OCI-LY1 (cell line): Measurements from ENCODE around the gene DNAI4.

Experiments
- H2AFZ ChIP-seq: fragments of 200-600 bp; sonication (generic), shearing (Covaris generic); 2 replicates; pipeline ENCODE4 v1.6.0; 2014; ENCODE audit warnings: antibody characterized with exemption, mild to moderate bottlenecking, low read length
- H3F3A ChIP-seq: fragments of 200-600 bp; sonication (generic), shearing (Covaris generic); 2 replicates; pipeline ENCODE4 v1.6.0; 2014; ENCODE audit warnings: mild to moderate bottlenecking, antibody characterized with exemption, low read length, moderate library complexity; ENCODE audit not compliant: insufficient read depth
- H3K27ac ChIP-seq: fragments of 200-600 bp; sonication (generic); 2 replicates; pipeline ENCODE4 v1.5.1; 2014; ENCODE audit warnings: low read length, mixed run types, mild to moderate bottlenecking, low read depth; ENCODE audit not compliant: poor library complexity, severe bottlenecking
- H3K27me3 ChIP-seq: fragments of 200-600 bp; sonication (generic); 2 replicates; pipeline ENCODE4 v1.6.0; 2014; ENCODE audit warnings: antibody characterized with exemption, mild to moderate bottlenecking, low read length, moderate library complexity; ENCODE audit not compliant: insufficient read depth
- H3K36me3 ChIP-seq: fragments of 200-600 bp; sonication (generic); 2 replicates; pipeline ENCODE4 v1.6.1; 2014; ENCODE audit warnings: mild to moderate bottlenecking, antibody characterized with exemption, low read length, moderate library complexity, mixed read lengths; ENCODE audit not compliant: insufficient read depth
- H3K4me1 ChIP-seq: fragments of 200-600 bp; sonication (generic); 2 replicates; pipeline ENCODE4 v1.5.1; 2014; ENCODE audit warnings: mild to moderate bottlenecking, low read length, moderate library complexity; ENCODE audit not compliant: insufficient read depth, severe bottlenecking
- H3K4me2 ChIP-seq: fragments of 200-600 bp; sonication (generic), shearing (Covaris generic); 2 replicates; pipeline ENCODE4 v1.6.1; 2014; ENCODE audit warnings: low read length
- H3K4me3 ChIP-seq: fragments of 200-600 bp; sonication (generic); 2 replicates; pipeline ENCODE4 v1.5.1; 2014; ENCODE audit warnings: low read length, low read depth, mild to moderate bottlenecking, mixed read lengths; ENCODE audit not compliant: poor library complexity, severe bottlenecking
- H3K79me2 ChIP-seq: fragments of 200-600 bp; shearing (Covaris generic); 2 replicates; pipeline ENCODE4 v1.6.1; 2016; ENCODE audit warnings: mixed run types, low read length, mixed read lengths; ENCODE audit not compliant: insufficient read depth
- H3K9ac ChIP-seq: fragments of 200-600 bp; sonication (generic), shearing (Covaris generic); 2 replicates; pipeline ENCODE4 v1.6.1; 2014; ENCODE audit warnings: mild to moderate bottlenecking, low read length, mixed read lengths
- H3K9me2 ChIP-seq: fragments of 200-600 bp; sonication (generic), shearing (Covaris generic); 2 replicates; pipeline ENCODE4 v1.6.1; 2014; ENCODE audit warnings: low read depth, mild to moderate bottlenecking, low read length, mixed read lengths
- H3K9me3 ChIP-seq: fragments of 200-600 bp; shearing (Covaris generic); 2 replicates; pipeline ENCODE4 v1.6.1; 2014; ENCODE audit warnings: low read length, mixed read lengths
- H4K20me1 ChIP-seq: fragments of 200-600 bp; sonication (generic), shearing (Covaris generic); 2 replicates; pipeline ENCODE4 v1.6.0; 2016; ENCODE audit warnings: mild to moderate bottlenecking, low read length; ENCODE audit not compliant: insufficient read depth
- CTCF ChIP-seq: fragments of 200-600 bp; sonication (generic), shearing (Covaris generic); IDR thresholded peaks from 2 replicates; pipeline ENCODE4 v1.5.1; 2017; ENCODE audit warnings: mild to moderate bottlenecking, antibody characterized with exemption, low read length, moderate library complexity, mixed read lengths
- EZH2 ChIP-seq: fragments of 200-600 bp; sonication (generic), shearing (Covaris generic); IDR thresholded peaks from 2 replicates; pipeline ENCODE4 v1.8.0; 2017; ENCODE audit warnings: borderline replicate concordance, mixed run types, mild to moderate bottlenecking, antibody characterized with exemption, low read length, moderate library complexity, mixed read lengths

DNAI4 gene

GRCh38 chr1:66768965-66769364, 155.7 kb downstream of the DNAI4 start:
- Histone ChIP-seq H3K4me1 (peaks cover 37% of the 10 kb centered on the region), H3K9ac (no peak overlapping the region), H3K27ac (peak overlapping the region; percentile 78)

GRCh38 chr1:66767626-66768025, 157.0 kb downstream of the DNAI4 start:
- Histone ChIP-seq H3K4me2 (no peak overlapping the region), H2AFZ (no peak overlapping the region), H3K4me3 (no peak overlapping the region)

More at GRCh38 chr1:66768965-66769364, 155.7 kb downstream of the DNAI4 start:
- Histone ChIP-seq H2AFZ (no peak overlapping the region), H4K20me1 (no peaks in the 10 kb centered on the region), H3K79me2 (no peaks in the 10 kb centered on the region), H3K9me3 (no peaks in the 10 kb centered on the region), H3F3A (no peaks in the 10 kb centered on the region), H3K36me3 (no peaks in the 10 kb centered on the region), H3K4me3 (peak overlapping the region; percentile 42), H3K27me3 (no peaks in the 10 kb centered on the region), H3K4me2 (peak overlapping the region; percentile 66), H3K9me2 (no peaks in the 10 kb centered on the region)
- TF ChIP-seq CTCF = no peak
- no peak for TF ChIP-seq EZH2

GRCh38 chr1:66764994-66765578, 159.6 kb downstream of the DNAI4 start:
- Histone ChIP-seq H3K27ac (no peak overlapping the region), H3F3A (no peaks in the 10 kb centered on the region), H3K79me2 (no peaks in the 10 kb centered on the region), H3K4me1 (peaks cover 29% of the 10 kb centered on the region), H3K9me3 (no peaks in the 10 kb centered on the region), H3K27me3 (no peaks in the 10 kb centered on the region), H3K4me2 (0 out of 2 replicates have a peak overlapping the region, but pooled peaks have one; percentile 15), H3K4me3 (no peak overlapping the region), H3K9me2 (no peaks in the 10 kb centered on the region), H4K20me1 (no peaks in the 10 kb centered on the region), H2AFZ (no peak overlapping the region), H3K36me3 (no peaks in the 10 kb centered on the region), H3K9ac (no peak overlapping the region)
- TF ChIP-seq CTCF (peak; percentile 87), EZH2 (no peak)

More at GRCh38 chr1:66767626-66768025, 157.0 kb downstream of the DNAI4 start:
- Histone ChIP-seq H3K27ac (peak overlapping the region; percentile 78), H3K9ac (no peak overlapping the region), H3K4me1 (peaks cover 37% of the 10 kb centered on the region), H3K36me3 (no peaks in the 10 kb centered on the region), H3K27me3 (no peaks in the 10 kb centered on the region), H3K9me3 (no peaks in the 10 kb centered on the region), H3K9me2 (no peaks in the 10 kb centered on the region), H3K79me2 (no peaks in the 10 kb centered on the region), H4K20me1 (no peaks in the 10 kb centered on the region), H3F3A (no peaks in the 10 kb centered on the region)
- TF ChIP-seq EZH2 (no peak), CTCF (no peak)
